ENCODE results near the gene SLC45A3.

Gene SLC45A3

GRCh38 chr1:205678286-205679111 lies 1.8 kb downstream of the SLC45A3 start:
- Histone ChIP-seq H3K4me3 (ENCODE audit: low read depth, low read length) (no peak overlapping the region), H3K27ac (ENCODE audit: extremely low read depth, low read depth, low read length) (no peak overlapping the region), H3K36me3 (ENCODE audit: control insufficient read depth in 2 of 2, insufficient read depth in 1 of 2, low read length in 2 of 2) (no peaks in the 10 kb centered on the region), H3K4me1 (ENCODE audit: control insufficient read depth, insufficient read depth, low read length) (no peaks in the 10 kb centered on the region), H3K9me3 (ENCODE audit: control insufficient read depth, insufficient read depth, low read depth, low read length) (no peaks in the 10 kb centered on the region)
- CTCF ChIA-PET, result interaction anchor here (0.9 to 6.3 kb wide), 7 partner anchors 16 to 154 kb away, joined by 3 to 65 read pairs (median 7); no protein-coding TSS in a partner anchor
- POLR2A ChIA-PET, result no interaction called here
- TF ChIP-seq OSR2 (tag by site-specific recombination; IDR thresholded peaks at IDR 0.05) (no peak), KLF10 (tag by site-specific recombination; IDR thresholded peaks at IDR 0.05) (0 out of 2 replicates have a peak, but pooled peaks have one; percentile 50), FEZF1 (tag by site-specific recombination; IDR thresholded peaks at IDR 0.05) (no peak), EGR2 (tag by site-specific recombination; IDR thresholded peaks at IDR 0.05; ENCODE audit: low read depth) (0 out of 2 replicates have a peak, but pooled peaks have one; percentile 7), ZNF350 (tag by site-specific recombination; IDR thresholded peaks at IDR 0.05) (no peak), ZNF518A (tag by site-specific recombination; conservative IDR thresholded peaks at IDR 0.05; ENCODE audit: low read depth) (no peak)

GRCh38 chr1:205677167-205677566 lies 3.1 kb downstream of the SLC45A3 start:
- no peaks in the 10 kb centered on the region for H3K4me1 ChIP-seq (ENCODE audit: control insufficient read depth, insufficient read depth, low read length)
- no peaks in the 10 kb centered on the region for H3K36me3 ChIP-seq (ENCODE audit: control insufficient read depth in 2 of 2, insufficient read depth in 1 of 2, low read length in 2 of 2)
- TF ChIP-seq ZNF354C (tag by site-specific recombination; IDR thresholded peaks at IDR 0.05; ENCODE audit: borderline replicate concordance, low read depth) (no peak), ZNF391 (tag by site-specific recombination; IDR thresholded peaks at IDR 0.05; ENCODE audit: borderline replicate concordance, low read depth) (no peak), ZNF792 (tag by site-specific recombination; IDR thresholded peaks at IDR 0.05) (no peak)
- H3K27ac ChIP-seq (ENCODE audit: extremely low read depth, low read depth, low read length), result no peak overlapping the region
- ChIA-PET POLR2A (interaction anchor here (0.5 kb wide), 1 partner anchor 26 kb away, joined by 6 read pairs; no protein-coding TSS in a partner anchor), CTCF (interaction anchor here (0.6 to 6.3 kb wide), 5 partner anchors 10 to 134 kb away, joined by 3 to 65 read pairs (median 4); no protein-coding TSS in a partner anchor)
- no peak overlapping the region for H3K4me3 ChIP-seq (ENCODE audit: low read depth, low read length)
- H3K9me3 ChIP-seq (ENCODE audit: control insufficient read depth, insufficient read depth, low read depth, low read length), result no peaks in the 10 kb centered on the region

- Histone ChIP-seq H3K4me3 (ENCODE audit: low read depth, low read length) (no peak overlapping the region), H3K27ac (ENCODE audit: extremely low read depth, low read depth, low read length) (no peak overlapping the region), H3K9me3 (ENCODE audit: control insufficient read depth, insufficient read depth, low read depth, low read length) (no peaks in the 10 kb centered on the region), H3K4me1 (ENCODE audit: control insufficient read depth, insufficient read depth, low read length) (no peaks in the 10 kb centered on the region), H3K36me3 (ENCODE audit: control insufficient read depth in 2 of 2, insufficient read depth in 1 of 2, low read length in 2 of 2) (no peaks in the 10 kb centered on the region)
- TF ChIP-seq ZNF404 (tag by site-specific recombination; IDR thresholded peaks at IDR 0.05) (no peak), ZNF585B (tag by site-specific recombination; IDR thresholded peaks at IDR 0.05) (no peak), ZNF654 (tag by site-specific recombination; IDR thresholded peaks at IDR 0.05; ENCODE audit: low read depth) (no peak), ZSCAN5A (tag by site-specific recombination; IDR thresholded peaks at IDR 0.05) (no peak), REPIN1 (tag by site-specific recombination; IDR thresholded peaks at IDR 0.05; ENCODE audit: low read depth) (no peak), ZBTB17 (tag by site-specific recombination; IDR thresholded peaks at IDR 0.05) (no peak)
- POLR2A ChIA-PET, result interaction anchor here (0.5 kb wide), 1 partner anchor 26 kb away, joined by 6 read pairs; no protein-coding TSS in a partner anchor
- CTCF ChIA-PET, result interaction anchor here (0.9 to 6.3 kb wide), 3 partner anchors 18 to 85 kb away, joined by 3 to 65 read pairs (median 15); no protein-coding TSS in a partner anchor
Observed at GRCh38 chr1:205676597-205676996, 3.7 kb downstream of the SLC45A3 start.
